Neural progenitor cell (in vitro differentiated cells): ENCODE results near the gene MAGIX. TPM values are rescaled to one million over a fixed set of nuclear protein-coding genes. Genes with fewer than 3 reads are reported as not detected.

Source experiments
- DNase-seq: peaks from one replicate; pipeline ENCODE4 v3.0.0-alpha.2; 2016; ENCODE audit warnings: low spot score
- H2AFZ ChIP-seq: fragments of 200-600 bp; sonication (generic); replicated peaks from 2 replicates; pipeline ENCODE4 v1.6.1; 2016; ENCODE audit warnings: antibody characterized with exemption
- H3F3A ChIP-seq: fragments of 200-600 bp; sonication (generic); 2 replicates; pipeline ENCODE4 v1.6.1; 2016; ENCODE audit warnings: antibody characterized with exemption, low read depth
- H3K27ac ChIP-seq: fragments of 200-600 bp; sonication (generic); 2 replicates; pipeline ENCODE4 v1.5.1; 2016; ENCODE audit warnings: mild to moderate bottlenecking
- H3K27me3 ChIP-seq: fragments of 200-600 bp; sonication (generic); 2 replicates; pipeline ENCODE4 v1.6.1; 2016; ENCODE audit warnings: mild to moderate bottlenecking, moderate library complexity
- H3K36me3 ChIP-seq: fragments of 200-600 bp; sonication (generic); 2 replicates; pipeline ENCODE4 v1.5.1; 2016
- H3K4me1 ChIP-seq: fragments of 200-600 bp; sonication (generic); 2 replicates; pipeline ENCODE4 v1.6.1; 2016; ENCODE audit warnings: mixed run types
- H3K4me2 ChIP-seq: fragments of 200-600 bp; sonication (generic); 2 replicates; pipeline ENCODE4 v1.6.1; 2016
- H3K4me3 ChIP-seq: fragments of 200-600 bp; sonication (generic); 2 replicates; pipeline ENCODE4 v1.5.1; 2016
- H3K79me2 ChIP-seq: fragments of 200-600 bp; sonication (generic); 2 replicates; pipeline ENCODE4 v1.6.1; 2016; ENCODE audit warnings: low read depth
- H3K9ac ChIP-seq: fragments of 200-600 bp; sonication (generic); 2 replicates; pipeline ENCODE4 v1.6.1; 2016
- H3K9me3 ChIP-seq: fragments of 200-600 bp; sonication (generic); 2 replicates; pipeline ENCODE4 v1.5.1; 2016; ENCODE audit warnings: low read depth
- H4K20me1 ChIP-seq: fragments of 200-600 bp; sonication (generic); 2 replicates; pipeline ENCODE4 v1.6.1; 2016; ENCODE audit warnings: low read depth
- H3K27ac Mint-ChIP-seq: 3 replicates; pipeline ENCODE4 v1.8.0; 2021; ENCODE audit warnings: mixed read lengths
- H3K27me3 Mint-ChIP-seq: 2 replicates; pipeline ENCODE4 v1.8.0; 2022; ENCODE audit warnings: low read depth, mild to moderate bottlenecking, inconsistent platforms, moderate library complexity, mixed read lengths; ENCODE audit not compliant: insufficient read depth
- H3K36me3 Mint-ChIP-seq: 3 replicates; pipeline ENCODE4 v1.8.0; 2021; ENCODE audit warnings: mixed read lengths
- H3K4me1 Mint-ChIP-seq: 3 replicates; pipeline ENCODE4 v1.8.0; 2021; ENCODE audit warnings: mixed read lengths
- H3K4me3 Mint-ChIP-seq: 3 replicates; pipeline ENCODE4 v1.8.0; 2021; ENCODE audit warnings: mild to moderate bottlenecking, moderate library complexity, mixed read lengths
- H3K9me3 Mint-ChIP-seq: 3 replicates; pipeline ENCODE4 v1.8.0; 2020; ENCODE audit warnings: mixed read lengths
- CTCF ChIP-seq: fragments of 200-600 bp; sonication (generic); IDR thresholded peaks from 2 replicates; pipeline ENCODE4 v1.5.1; 2017; ENCODE audit warnings: antibody characterized with exemption, mild to moderate bottlenecking
- EZH2 ChIP-seq: fragments of 200-600 bp; sonication (generic); IDR thresholded peaks from 2 replicates; pipeline ENCODE4 v1.6.1; 2017; ENCODE audit warnings: antibody characterized with exemption, mild to moderate bottlenecking, moderate library complexity
- EZH2phosphoT487 ChIP-seq: fragments of 200-600 bp; sonication (generic); IDR thresholded peaks from 2 replicates; pipeline ENCODE4 v1.6.1; 2017; ENCODE audit warnings: antibody characterized with exemption
- total RNA-seq: library from RNA; depleted of rRNA; stranded (reverse); fragments of >200 nt; gene quantifications from 2 replicates; pipeline ENCODE4 v1.2.3, GENCODE V29; 2015; ENCODE audit warnings: low replicate concordance

Gene MAGIX
- total RNA-seq, 1 donor from 2014 or later: 1.5 TPM

GRCh38 chrX:49187526-49187925, 25.0 kb downstream of the MAGIX start:
- H3K27ac ChIP-seq: no peak overlapping the region
- peaks cover 27% of the 10 kb centered on the region for H3K4me1 Mint-ChIP-seq
- no peaks in the 10 kb centered on the region for H3K79me2 ChIP-seq
- peaks cover 6% of the 10 kb centered on the region for H3K27me3 Mint-ChIP-seq
- H3K9me3 Mint-ChIP-seq: peaks cover 11% of the 10 kb centered on the region
- peak; percentile 38 for DNase-seq
- H3K4me3 Mint-ChIP-seq: no peak overlapping the region
- peak overlapping the region; percentile 79 for H3K4me2 ChIP-seq
- no peaks in the 10 kb centered on the region for H3K4me1 ChIP-seq
- H3K36me3 ChIP-seq: no peaks in the 10 kb centered on the region
- no peaks in the 10 kb centered on the region for H3K9me3 ChIP-seq
- no peaks in the 10 kb centered on the region for H3K36me3 Mint-ChIP-seq
- no peaks in the 10 kb centered on the region for H3K27me3 ChIP-seq
- no peak overlapping the region for H3K9ac ChIP-seq
- peak overlapping the region; percentile 74 for H3K27ac Mint-ChIP-seq
- peaks cover 33% of the 10 kb centered on the region for H3F3A ChIP-seq
- no peak overlapping the region for H3K4me3 ChIP-seq
- no peaks in the 10 kb centered on the region for H4K20me1 ChIP-seq
- TF ChIP-seq EZH2: no peak
- no peak for TF ChIP-seq CTCF
- TF ChIP-seq EZH2phosphoT487: no peak
- H2AFZ ChIP-seq: peak overlapping the region; percentile 34

- Mint-ChIP-seq H3K9me3 (peaks cover 13% of the 10 kb centered on the region), H3K27me3 (peaks cover 5% of the 10 kb centered on the region), H3K4me3 (no peak overlapping the region), H3K4me1 (peaks cover 30% of the 10 kb centered on the region), H3K36me3 (no peaks in the 10 kb centered on the region), H3K27ac (no peak overlapping the region)
- H3K4me2 ChIP-seq: no peak overlapping the region
- no peak overlapping the region for H3K27ac ChIP-seq
- no peak for DNase-seq
- H2AFZ ChIP-seq: no peak overlapping the region
- no peaks in the 10 kb centered on the region for H3K79me2 ChIP-seq
- no peaks in the 10 kb centered on the region for H3K9me3 ChIP-seq
- H3K4me1 ChIP-seq: no peaks in the 10 kb centered on the region
- no peaks in the 10 kb centered on the region for H3K27me3 ChIP-seq
- no peaks in the 10 kb centered on the region for H3K36me3 ChIP-seq
- H4K20me1 ChIP-seq: no peaks in the 10 kb centered on the region
- H3K9ac ChIP-seq: no peak overlapping the region
- no peak for TF ChIP-seq CTCF
- no peak for TF ChIP-seq EZH2phosphoT487
- TF ChIP-seq EZH2: no peak
- H3F3A ChIP-seq: peaks cover 33% of the 10 kb centered on the region
- no peak overlapping the region for H3K4me3 ChIP-seq
These were observed 26.0 kb downstream of the MAGIX start for GRCh38 chrX:49188468-49189076.

- no peaks in the 10 kb centered on the region for H3K79me2 ChIP-seq
- H3K9me3 Mint-ChIP-seq: peaks cover 18% of the 10 kb centered on the region
- H3K4me3 Mint-ChIP-seq: peak overlapping the region; percentile 50
- no peak overlapping the region for H3K27ac ChIP-seq
- H3K27me3 Mint-ChIP-seq: peaks cover 3% of the 10 kb centered on the region
- peaks cover 29% of the 10 kb centered on the region for H3K4me1 Mint-ChIP-seq
- no peak overlapping the region for H2AFZ ChIP-seq
- no peak overlapping the region for H3K4me2 ChIP-seq
- H3K9me3 ChIP-seq: no peaks in the 10 kb centered on the region
- no peak overlapping the region for H3K9ac ChIP-seq
- TF ChIP-seq EZH2phosphoT487: no peak
- TF ChIP-seq EZH2: no peak
- TF ChIP-seq CTCF: no peak
- H3K36me3 ChIP-seq: no peaks in the 10 kb centered on the region
- no peaks in the 10 kb centered on the region for H3K4me1 ChIP-seq
- H3K27me3 ChIP-seq: no peaks in the 10 kb centered on the region
- peaks cover 26% of the 10 kb centered on the region for H3F3A ChIP-seq
- H4K20me1 ChIP-seq: no peaks in the 10 kb centered on the region
- DNase-seq: no peak
- H3K36me3 Mint-ChIP-seq: no peaks in the 10 kb centered on the region
- no peak overlapping the region for H3K4me3 ChIP-seq
- H3K27ac Mint-ChIP-seq: no peak overlapping the region
These were observed 27.0 kb downstream of the MAGIX start for GRCh38 chrX:49189606-49190005.
